ENCODE data around the gene ATIC. TPM values are rescaled to one million over a fixed set of nuclear protein-coding genes. Genes with fewer than 3 reads are reported as not detected.

Gene ATIC
- total and polyA plus RNA-seq, 2 donors from 2014 or later, result 75.9 to 101 TPM

DNA sequence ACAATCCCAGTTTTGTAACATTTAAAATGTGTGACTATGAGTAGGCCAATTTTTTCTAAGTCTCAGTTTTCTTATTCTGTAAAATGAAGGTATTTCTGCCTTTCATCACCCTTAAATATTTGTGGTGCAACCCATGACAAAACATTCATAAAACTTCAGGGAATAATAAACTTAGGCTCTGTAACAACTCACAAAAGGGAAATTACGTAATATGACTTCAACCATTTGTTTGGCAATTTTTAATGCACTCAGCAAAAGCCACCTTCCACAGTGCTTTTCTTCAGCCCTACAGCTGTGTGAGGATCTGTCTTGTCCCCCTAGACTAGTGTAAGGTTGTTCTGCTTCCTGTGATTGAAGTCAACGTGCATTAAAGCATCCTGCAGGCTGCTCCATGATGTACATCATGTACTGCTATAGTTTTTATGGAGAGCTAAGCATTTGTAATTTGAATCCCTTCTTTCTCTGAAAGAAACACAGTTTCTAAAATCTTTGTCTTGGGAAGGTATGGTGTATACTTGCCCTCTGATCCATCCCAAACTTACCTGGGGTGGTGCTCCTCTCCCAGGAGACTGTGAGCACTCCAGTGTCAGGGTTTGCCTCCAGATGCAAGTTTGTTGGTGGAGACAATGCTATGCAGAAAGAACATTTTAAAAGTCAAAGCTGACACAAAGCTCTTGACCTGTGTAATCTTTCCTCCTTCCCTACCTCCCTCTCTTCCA is 84.9 kb downstream of the ATIC start:
- DNase-seq (no peak), FAIRE-seq (no peak)
- intact Hi-C loops (cut with DNase I), result no loop called here
- H3K27ac ChIP-seq (ENCODE audit: low read depth in 2 of 2, low read length in 2 of 2), result no peak overlapping the region
- H3K36me3 ChIP-seq (ENCODE audit: control insufficient read depth in 2 of 3, insufficient read depth in 3 of 3, low read length in 3 of 3), result peaks cover 0 to 2% (median 0%) of the 10 kb centered on the region in 3 donors
- TF ChIP-seq, protein P1, sequence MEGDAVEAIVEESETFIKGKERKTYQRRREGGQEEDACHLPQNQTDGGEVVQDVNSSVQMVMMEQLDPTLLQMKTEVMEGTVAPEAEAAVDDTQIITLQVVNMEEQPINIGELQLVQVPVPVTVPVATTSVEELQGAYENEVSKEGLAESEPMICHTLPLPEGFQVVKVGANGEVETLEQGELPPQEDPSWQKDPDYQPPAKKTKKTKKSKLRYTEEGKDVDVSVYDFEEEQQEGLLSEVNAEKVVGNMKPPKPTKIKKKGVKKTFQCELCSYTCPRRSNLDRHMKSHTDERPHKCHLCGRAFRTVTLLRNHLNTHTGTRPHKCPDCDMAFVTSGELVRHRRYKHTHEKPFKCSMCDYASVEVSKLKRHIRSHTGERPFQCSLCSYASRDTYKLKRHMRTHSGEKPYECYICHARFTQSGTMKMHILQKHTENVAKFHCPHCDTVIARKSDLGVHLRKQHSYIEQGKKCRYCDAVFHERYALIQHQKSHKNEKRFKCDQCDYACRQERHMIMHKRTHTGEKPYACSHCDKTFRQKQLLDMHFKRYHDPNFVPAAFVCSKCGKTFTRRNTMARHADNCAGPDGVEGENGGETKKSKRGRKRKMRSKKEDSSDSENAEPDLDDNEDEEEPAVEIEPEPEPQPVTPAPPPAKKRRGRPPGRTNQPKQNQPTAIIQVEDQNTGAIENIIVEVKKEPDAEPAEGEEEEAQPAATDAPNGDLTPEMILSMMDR (IDR thresholded peaks at IDR 0.05; ENCODE audit: borderline replicate concordance, extremely low read depth, insufficient read depth), result no peak
- no peaks in the 10 kb centered on the region for H3K27me3 ChIP-seq (ENCODE audit: control insufficient read depth, insufficient read depth, low read length)
- H3K4me1 ChIP-seq (ENCODE audit: control insufficient read depth in 2 of 3, insufficient read depth in 2 of 3, low read depth in 1 of 3, low read length in 3 of 3), result no peaks in the 10 kb centered on the region
- no peak overlapping the region for H3K9ac ChIP-seq (ENCODE audit: low read length in 3 of 3)
- no peak overlapping the region for H3K4me3 ChIP-seq (ENCODE audit: low read length in 3 of 3)
- H3K9me3 ChIP-seq (ENCODE audit: control insufficient read depth in 2 of 3, insufficient read depth in 1 of 3, low read length in 3 of 3), result no peaks in the 10 kb centered on the region

DNA sequence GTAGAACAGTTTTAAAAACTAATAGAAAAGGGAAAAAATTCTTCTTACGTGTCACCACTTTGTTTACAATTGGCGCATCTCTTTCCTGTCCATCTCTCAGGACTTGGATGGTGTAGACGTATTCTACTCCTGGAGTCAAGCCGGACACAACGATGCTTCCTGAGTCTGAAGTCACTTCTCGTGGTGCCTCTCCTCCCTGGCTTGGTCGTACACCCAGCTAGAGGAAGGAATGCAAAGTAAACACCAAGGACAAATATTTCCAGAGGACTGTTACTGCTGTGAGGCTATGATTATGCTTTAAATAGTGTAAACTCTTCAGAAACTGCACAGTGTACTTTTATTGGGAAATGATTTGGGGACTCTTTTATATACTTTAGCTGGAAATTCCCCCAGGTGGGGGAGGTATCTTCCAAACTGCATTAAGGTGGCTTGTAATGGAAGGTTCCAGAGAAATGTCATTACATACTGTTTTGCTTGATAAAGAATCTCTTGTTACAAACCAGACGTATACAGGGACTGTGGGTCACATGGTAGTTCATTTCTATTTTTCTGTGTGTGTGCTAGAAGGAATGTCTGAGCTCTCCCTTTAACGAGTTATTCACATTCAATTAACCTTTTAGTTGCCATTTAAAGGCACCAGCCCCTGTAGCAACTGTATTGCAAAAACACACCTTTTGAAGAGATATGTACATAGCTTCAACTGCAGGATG is 85.9 kb downstream of the ATIC start:
- no peaks in the 10 kb centered on the region for H3K9me3 ChIP-seq (ENCODE audit: control insufficient read depth in 2 of 3, insufficient read depth in 1 of 3, low read length in 3 of 3)
- intact Hi-C loops (cut with DNase I), result no loop called here
- no peak overlapping the region for H3K27ac ChIP-seq (ENCODE audit: low read depth in 2 of 2, low read length in 2 of 2)
- H3K4me1 ChIP-seq (ENCODE audit: control insufficient read depth in 2 of 3, insufficient read depth in 2 of 3, low read depth in 1 of 3, low read length in 3 of 3), result no peaks in the 10 kb centered on the region
- no peaks in the 10 kb centered on the region for H3K27me3 ChIP-seq (ENCODE audit: control insufficient read depth, insufficient read depth, low read length)
- H3K9ac ChIP-seq (ENCODE audit: low read length in 3 of 3), result no peak overlapping the region
- peaks cover 0 to 2% (median 0%) of the 10 kb centered on the region in 3 donors for H3K36me3 ChIP-seq (ENCODE audit: control insufficient read depth in 2 of 3, insufficient read depth in 3 of 3, low read length in 3 of 3)
- DNase-seq, result no peak
- FAIRE-seq, result no peak
- no peak overlapping the region for H3K4me3 ChIP-seq (ENCODE audit: low read length in 3 of 3)
- TF ChIP-seq, protein P1 (IDR thresholded peaks at IDR 0.05; ENCODE audit: borderline replicate concordance, extremely low read depth, insufficient read depth), result no peak

DNA sequence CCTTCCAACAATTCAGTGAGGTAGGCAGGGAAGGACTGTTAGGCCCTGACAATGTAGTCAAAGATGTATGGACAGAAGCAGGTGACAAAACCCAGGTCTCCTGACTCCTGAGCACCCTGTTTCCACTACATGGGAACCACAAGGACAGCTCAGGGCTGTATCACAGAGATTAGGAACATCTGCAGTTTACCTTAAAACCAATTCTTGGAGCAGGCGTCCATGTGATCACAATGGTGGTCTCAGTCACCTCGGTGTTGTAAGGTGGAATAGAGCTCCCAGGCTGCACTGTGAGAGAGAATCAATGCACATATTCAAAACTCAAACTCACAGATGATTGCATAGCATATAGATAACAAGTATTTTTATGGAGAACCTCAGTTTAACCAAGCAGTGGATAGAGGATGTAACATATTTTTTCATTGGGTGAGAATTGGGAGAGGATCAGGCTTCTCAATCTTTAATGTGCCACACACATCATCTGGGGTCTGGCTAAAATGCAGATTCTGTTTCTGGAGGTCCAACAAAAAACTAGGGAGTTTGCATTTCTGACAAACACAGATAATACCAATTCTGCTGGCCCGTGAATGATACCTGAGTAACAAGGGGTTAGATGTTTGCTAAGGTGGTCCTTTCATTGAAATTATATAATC is 87.3 kb downstream of the ATIC start:
- H3K9ac ChIP-seq (ENCODE audit: low read length in 3 of 3), result no peak overlapping the region
- H3K4me1 ChIP-seq (ENCODE audit: control insufficient read depth in 2 of 3, insufficient read depth in 2 of 3, low read depth in 1 of 3, low read length in 3 of 3), result no peaks in the 10 kb centered on the region
- intact Hi-C loops (cut with DNase I), result no loop called here
- DNase-seq, result no peak
- no peak overlapping the region for H3K4me3 ChIP-seq (ENCODE audit: low read length in 3 of 3)
- H3K36me3 ChIP-seq (ENCODE audit: control insufficient read depth in 2 of 3, insufficient read depth in 3 of 3, low read length in 3 of 3), result peaks cover 0 to 2% (median 0%) of the 10 kb centered on the region in 3 donors
- no peak overlapping the region for H3K27ac ChIP-seq (ENCODE audit: low read depth in 2 of 2, low read length in 2 of 2)
- no peak for FAIRE-seq
- H3K9me3 ChIP-seq (ENCODE audit: control insufficient read depth in 2 of 3, insufficient read depth in 1 of 3, low read length in 3 of 3), result no peaks in the 10 kb centered on the region
- TF ChIP-seq, protein P1 (IDR thresholded peaks at IDR 0.05; ENCODE audit: borderline replicate concordance, extremely low read depth, insufficient read depth), result no peak
- no peaks in the 10 kb centered on the region for H3K27me3 ChIP-seq (ENCODE audit: control insufficient read depth, insufficient read depth, low read length)

Other genes with a start within 250 kb of the ATIC start
- 3.0 TPM for gene ABCA12, start 173.4 kb upstream of the ATIC start, total RNA-seq
- 0.37 TPM for gene ABCA12, start 173.4 kb upstream of the ATIC start, polyA plus RNA-seq (ENCODE audit: insufficient read depth, low read depth, low replicate concordance)
- 289 TPM for gene FN1, start 124.0 kb downstream of the ATIC start, total RNA-seq
- gene FN1, start 124.0 kb downstream of the ATIC start, polyA plus RNA-seq (ENCODE audit: insufficient read depth, low read depth, low replicate concordance), result 92.1 TPM

All from kidney (tissue), 14 donors.